ENCODE data around the gene CASP12.

Gene CASP12

DNA sequence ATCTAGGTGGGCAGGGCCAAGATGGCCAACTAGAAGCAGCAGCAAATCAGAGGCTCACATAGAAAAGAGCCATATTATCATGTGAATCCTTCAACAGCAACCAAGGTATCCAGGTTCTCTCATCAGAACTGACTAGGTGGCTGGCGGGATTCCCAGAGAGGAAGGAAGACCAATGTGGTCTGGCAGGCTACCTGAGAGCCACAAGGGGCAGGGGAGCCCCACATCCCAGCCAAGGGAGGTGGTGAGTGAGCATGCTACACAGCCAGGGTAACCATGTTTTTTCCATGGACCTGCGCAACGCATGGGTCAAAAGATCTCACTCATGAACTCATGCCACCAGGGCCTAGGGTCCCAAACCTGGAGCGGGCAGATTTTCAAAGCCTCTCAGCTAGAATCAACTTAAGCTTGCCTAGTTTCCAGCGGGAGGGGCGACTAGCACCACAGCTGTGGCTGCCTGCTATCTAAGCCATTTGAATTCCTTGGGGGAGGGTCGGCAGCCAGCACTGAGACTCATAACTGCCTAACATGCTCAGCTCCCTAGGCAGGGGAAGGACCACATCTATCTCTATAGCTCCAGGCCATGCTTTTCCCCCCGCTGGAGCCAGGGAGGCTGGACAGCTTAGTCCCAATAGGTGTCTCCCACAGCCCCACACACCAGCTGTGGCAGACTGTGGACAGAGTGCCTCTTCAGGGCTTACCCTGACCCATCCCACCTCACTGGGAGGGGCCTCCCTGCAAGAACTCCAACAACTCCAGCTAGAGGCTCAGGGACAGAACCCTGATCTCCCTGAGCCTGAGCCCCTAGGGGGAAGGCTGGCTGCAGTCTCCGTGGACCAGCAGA lies 28.7 kb upstream of the CASP12 start:
- ChIA-PET CTCF (no interaction called here), POLR2A (ENCODE audit: low non-redundant PET) (no interaction called here)
- no peak overlapping the region for H3K27ac ChIP-seq
- TF ChIP-seq, protein P1, sequence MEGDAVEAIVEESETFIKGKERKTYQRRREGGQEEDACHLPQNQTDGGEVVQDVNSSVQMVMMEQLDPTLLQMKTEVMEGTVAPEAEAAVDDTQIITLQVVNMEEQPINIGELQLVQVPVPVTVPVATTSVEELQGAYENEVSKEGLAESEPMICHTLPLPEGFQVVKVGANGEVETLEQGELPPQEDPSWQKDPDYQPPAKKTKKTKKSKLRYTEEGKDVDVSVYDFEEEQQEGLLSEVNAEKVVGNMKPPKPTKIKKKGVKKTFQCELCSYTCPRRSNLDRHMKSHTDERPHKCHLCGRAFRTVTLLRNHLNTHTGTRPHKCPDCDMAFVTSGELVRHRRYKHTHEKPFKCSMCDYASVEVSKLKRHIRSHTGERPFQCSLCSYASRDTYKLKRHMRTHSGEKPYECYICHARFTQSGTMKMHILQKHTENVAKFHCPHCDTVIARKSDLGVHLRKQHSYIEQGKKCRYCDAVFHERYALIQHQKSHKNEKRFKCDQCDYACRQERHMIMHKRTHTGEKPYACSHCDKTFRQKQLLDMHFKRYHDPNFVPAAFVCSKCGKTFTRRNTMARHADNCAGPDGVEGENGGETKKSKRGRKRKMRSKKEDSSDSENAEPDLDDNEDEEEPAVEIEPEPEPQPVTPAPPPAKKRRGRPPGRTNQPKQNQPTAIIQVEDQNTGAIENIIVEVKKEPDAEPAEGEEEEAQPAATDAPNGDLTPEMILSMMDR (conservative IDR thresholded peaks at IDR 0.05; ENCODE audit: low read depth): no peak
- no peak for DNase-seq (ENCODE audit: low spot score)

DNA sequence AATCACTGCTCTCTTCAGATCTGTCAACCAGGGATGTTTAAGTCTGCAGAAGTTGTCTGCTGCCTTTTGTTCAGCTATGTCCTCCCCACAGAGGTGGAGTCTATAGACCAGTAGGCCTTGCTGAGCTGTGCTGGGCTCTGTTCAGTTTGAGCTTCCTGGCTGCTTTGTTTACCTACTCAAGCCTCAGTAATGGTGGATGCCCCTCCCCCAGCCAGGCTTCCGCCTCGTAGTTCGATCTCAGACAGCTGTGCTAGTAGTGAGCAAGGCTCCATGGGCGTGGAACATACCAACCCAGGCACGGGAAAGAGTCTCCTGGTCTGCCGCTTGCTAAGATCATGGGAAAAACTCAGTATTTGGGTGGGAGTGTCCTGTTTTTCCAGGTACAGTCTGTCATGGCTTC lies 27.6 kb upstream of the CASP12 start:
- TF ChIP-seq, protein P1 (conservative IDR thresholded peaks at IDR 0.05; ENCODE audit: low read depth): no peak
- no peak for DNase-seq (ENCODE audit: low spot score)
- CTCF ChIA-PET: no interaction called here
- no peak overlapping the region for H3K27ac ChIP-seq
- POLR2A ChIA-PET (ENCODE audit: low non-redundant PET): no interaction called here

DNA sequence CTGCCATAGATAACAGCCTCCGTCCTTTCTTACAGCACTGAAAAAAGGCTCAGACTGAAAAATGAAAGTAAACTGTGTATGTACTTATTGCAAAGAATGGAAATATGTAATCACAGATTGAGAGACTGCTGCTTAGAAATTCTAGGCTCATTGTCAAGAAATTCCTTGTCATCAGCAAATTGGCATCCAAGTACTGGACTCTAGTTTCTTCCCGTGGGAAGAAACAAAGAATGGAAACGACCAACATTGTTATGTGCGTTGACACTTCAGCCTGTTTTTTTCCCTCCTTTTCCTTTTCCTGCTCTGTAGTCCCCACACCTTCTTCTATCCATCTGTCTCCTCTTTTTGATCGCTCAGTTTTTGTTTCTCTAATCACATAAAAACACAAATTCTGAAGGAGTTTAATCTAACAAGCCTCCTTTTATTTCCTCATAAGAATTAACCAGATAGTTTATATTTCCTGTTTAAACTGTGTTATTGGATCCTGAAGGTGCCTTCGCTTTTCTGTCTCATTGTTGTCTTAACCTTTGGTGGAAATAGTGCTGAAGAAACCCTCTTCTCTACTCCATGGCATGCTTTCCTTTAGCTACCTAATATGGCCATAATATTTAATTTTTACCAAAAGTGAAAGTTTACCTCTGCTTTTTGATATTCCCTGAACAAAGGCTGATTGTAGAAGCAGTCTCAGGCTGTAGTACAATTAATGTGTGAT lies 20.0 kb upstream of the CASP12 start:
- CTCF ChIA-PET: interaction anchor here (0.6 kb wide), 1 partner anchor 1309 kb away, joined by 3 read pairs; no protein-coding TSS in a partner anchor
- POLR2A ChIA-PET (ENCODE audit: low non-redundant PET): no interaction called here
- DNase-seq (ENCODE audit: low spot score): no peak
- TF ChIP-seq, protein P1 (conservative IDR thresholded peaks at IDR 0.05; ENCODE audit: low read depth): no peak
- no peak overlapping the region for H3K27ac ChIP-seq

DNA sequence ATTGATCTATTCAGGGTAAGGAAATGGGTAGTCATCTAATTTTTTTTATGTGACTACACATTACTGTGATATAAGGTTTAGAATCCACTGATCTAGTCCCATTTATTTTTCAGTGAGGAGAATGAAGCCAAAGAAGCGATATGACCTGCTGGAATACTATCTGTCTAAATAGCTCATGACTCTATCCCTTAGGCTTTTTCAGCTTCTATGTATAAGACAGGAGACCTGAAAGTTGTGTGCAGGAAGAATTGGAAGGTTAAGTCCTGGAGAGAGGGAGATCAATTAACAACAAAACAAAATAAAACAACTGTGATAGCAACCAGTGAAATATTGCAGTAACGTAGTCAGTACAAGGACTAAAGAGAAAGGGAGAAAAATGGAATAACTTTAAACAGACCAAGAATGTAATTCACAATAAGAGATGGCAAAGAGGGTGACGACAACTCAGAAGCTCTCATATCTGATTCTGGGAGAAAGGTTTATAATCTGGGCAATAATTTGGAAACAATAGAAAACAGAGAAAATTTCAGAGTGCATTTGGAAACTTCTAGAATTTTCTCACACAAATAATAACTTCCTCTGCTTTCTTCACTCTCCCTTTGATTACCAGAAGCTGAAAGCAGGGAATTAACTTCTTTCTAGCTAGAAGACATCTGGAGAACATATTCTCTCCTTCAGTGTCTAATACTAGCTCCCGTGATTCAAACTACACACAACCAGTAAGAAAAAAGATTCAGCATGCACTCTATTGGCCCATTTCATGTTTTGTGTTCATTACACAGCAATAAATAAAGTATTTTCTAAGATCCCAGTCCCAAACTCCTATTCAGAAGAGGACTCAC lies 19.2 kb upstream of the CASP12 start:
- TF ChIP-seq, protein P1 (conservative IDR thresholded peaks at IDR 0.05; ENCODE audit: low read depth): no peak
- CTCF ChIA-PET: no interaction called here
- DNase-seq (ENCODE audit: low spot score): no peak
- POLR2A ChIA-PET (ENCODE audit: low non-redundant PET): no interaction called here
- no peak overlapping the region for H3K27ac ChIP-seq

DNA sequence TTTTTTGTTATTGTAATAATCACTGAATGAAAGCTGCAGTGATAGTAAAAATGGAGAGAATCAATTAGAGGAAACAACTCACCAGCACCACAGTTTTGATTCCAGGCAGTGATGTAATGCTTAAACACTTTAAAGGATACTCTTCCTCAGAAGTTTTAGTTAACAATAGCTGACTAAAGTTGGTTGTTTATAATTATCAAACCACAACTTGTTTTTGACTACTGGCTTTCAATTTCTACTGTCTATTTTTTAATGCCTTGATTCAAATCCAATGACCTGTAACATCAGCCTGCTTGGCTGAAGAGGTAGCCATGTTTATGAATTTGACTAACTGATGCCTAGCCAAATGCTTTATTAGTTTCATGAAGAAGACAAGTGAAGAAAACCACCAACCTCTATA lies 18.2 kb upstream of the CASP12 start:
- H3K27ac ChIP-seq: no peak overlapping the region
- ChIA-PET POLR2A (ENCODE audit: low non-redundant PET) (no interaction called here), CTCF (no interaction called here)
- no peak for DNase-seq (ENCODE audit: low spot score)
- TF ChIP-seq, protein P1 (conservative IDR thresholded peaks at IDR 0.05; ENCODE audit: low read depth): no peak

DNA sequence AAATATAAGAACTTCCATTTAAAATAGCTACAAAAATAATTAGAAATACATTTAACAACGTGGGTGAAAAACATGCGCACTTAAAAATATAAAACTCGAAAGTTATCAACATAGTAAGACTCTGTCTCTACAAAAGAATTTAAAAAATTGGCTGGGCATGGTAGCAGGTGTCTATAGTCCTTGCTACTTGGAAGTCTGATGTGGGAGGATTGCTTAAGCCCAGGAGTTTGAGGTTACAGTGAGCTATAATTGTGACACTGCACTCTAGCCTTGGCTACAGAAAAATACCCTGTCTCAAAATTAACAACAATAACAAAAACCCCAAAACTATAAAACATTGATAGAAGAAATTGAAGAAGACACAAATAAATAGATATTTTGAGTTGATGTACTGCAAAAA lies 13.8 kb upstream of the CASP12 start:
- H3K27ac ChIP-seq: no peak overlapping the region
- TF ChIP-seq, protein P1 (conservative IDR thresholded peaks at IDR 0.05; ENCODE audit: low read depth): no peak
- CTCF ChIA-PET: no interaction called here
- DNase-seq (ENCODE audit: low spot score): no peak
- POLR2A ChIA-PET (ENCODE audit: low non-redundant PET): no interaction called here
